GM19397 (cell line): ENCODE measurements around the gene RELL1.
"Not testable (repeated sequence)": the region's sequence is repeated elsewhere in the genome, so short reads cannot be mapped to it uniquely, and the experiment has no call there.

Experiments used
- ATAC-seq: cut with Tn5 transposase; IDR thresholded peaks from one replicate; pipeline ENCODE4 v1.9.1; 2021; ENCODE audit warnings: mild to moderate bottlenecking, moderate library complexity; ENCODE audit not compliant: unreplicated experiment

The RELL1 gene

GRCh38 chr4:37693450-37694190 is 7.4 kb upstream of the RELL1 start:
- no peak for ATAC-seq

- ATAC-seq = no peak
Observed at GRCh38 chr4:37693030-37693429, 6.9 kb upstream of the RELL1 start.

GRCh38 chr4:37690976-37691375 is 4.8 kb upstream of the RELL1 start:
- no peak for ATAC-seq

- no peak for ATAC-seq
Observed at GRCh38 chr4:37689353-37690095, 3.3 kb upstream of the RELL1 start.

- ATAC-seq = no peak
Observed at GRCh38 chr4:37687681-37688080, 1.5 kb upstream of the RELL1 start.

GRCh38 chr4:37687194-37687562 is 1.0 kb upstream of the RELL1 start:
- ATAC-seq = no peak

GRCh38 chr4:37685823-37686372 is 278 bp downstream of the RELL1 start:
- ATAC-seq = peak; percentile 22

- ATAC-seq = no peak
Observed at GRCh38 chr4:37685161-37685822, 884 bp downstream of the RELL1 start.

GRCh38 chr4:37684154-37684553 is 2.0 kb downstream of the RELL1 start:
- no peak for ATAC-seq

- ATAC-seq = no peak
Observed at GRCh38 chr4:37682701-37683401, 3.3 kb downstream of the RELL1 start.

GRCh38 chr4:37680089-37680488 is 6.1 kb downstream of the RELL1 start:
- no peak for ATAC-seq

GRCh38 chr4:37679301-37679700 is 6.9 kb downstream of the RELL1 start:
- ATAC-seq = no peak

GRCh38 chr4:37678624-37679023 is 7.6 kb downstream of the RELL1 start:
- no peak for ATAC-seq

GRCh38 chr4:37675587-37676290 is 10.4 kb downstream of the RELL1 start:
- peak; percentile 92 for ATAC-seq

- no peak for ATAC-seq
Observed at GRCh38 chr4:37674439-37674838, 11.7 kb downstream of the RELL1 start.

GRCh38 chr4:37673538-37674192 is 12.5 kb downstream of the RELL1 start:
- no peak for ATAC-seq

GRCh38 chr4:37671072-37671471 is 15.1 kb downstream of the RELL1 start:
- ATAC-seq = no peak

GRCh38 chr4:37670249-37670648 is 15.9 kb downstream of the RELL1 start:
- no peak for ATAC-seq

GRCh38 chr4:37669124-37669523 is 17.1 kb downstream of the RELL1 start:
- ATAC-seq = not testable (repeated sequence)
